Measurements from ENCODE around the gene FOXJ3.

DNA sequence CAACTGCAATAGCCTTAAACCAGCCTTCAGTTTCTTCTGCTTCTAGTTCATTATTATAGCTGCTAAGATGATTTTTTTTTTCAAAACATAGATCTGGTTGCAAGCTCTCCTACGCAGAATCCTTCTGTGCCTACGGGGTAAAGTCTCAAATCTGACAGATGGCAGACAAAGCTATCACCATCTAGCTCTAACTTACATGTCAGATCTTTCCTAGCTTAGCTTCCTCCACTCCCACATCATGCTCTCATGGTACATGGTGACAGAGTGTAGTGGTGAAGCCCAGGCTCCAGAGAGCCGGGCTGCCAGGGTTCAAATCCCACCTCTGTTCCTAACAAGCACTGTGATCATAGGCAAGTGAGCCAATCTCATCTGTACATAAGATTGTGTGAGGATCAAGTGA, 206.1 kb downstream of the FOXJ3 start:
- TF ChIP-seq, protein P1, sequence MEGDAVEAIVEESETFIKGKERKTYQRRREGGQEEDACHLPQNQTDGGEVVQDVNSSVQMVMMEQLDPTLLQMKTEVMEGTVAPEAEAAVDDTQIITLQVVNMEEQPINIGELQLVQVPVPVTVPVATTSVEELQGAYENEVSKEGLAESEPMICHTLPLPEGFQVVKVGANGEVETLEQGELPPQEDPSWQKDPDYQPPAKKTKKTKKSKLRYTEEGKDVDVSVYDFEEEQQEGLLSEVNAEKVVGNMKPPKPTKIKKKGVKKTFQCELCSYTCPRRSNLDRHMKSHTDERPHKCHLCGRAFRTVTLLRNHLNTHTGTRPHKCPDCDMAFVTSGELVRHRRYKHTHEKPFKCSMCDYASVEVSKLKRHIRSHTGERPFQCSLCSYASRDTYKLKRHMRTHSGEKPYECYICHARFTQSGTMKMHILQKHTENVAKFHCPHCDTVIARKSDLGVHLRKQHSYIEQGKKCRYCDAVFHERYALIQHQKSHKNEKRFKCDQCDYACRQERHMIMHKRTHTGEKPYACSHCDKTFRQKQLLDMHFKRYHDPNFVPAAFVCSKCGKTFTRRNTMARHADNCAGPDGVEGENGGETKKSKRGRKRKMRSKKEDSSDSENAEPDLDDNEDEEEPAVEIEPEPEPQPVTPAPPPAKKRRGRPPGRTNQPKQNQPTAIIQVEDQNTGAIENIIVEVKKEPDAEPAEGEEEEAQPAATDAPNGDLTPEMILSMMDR (conservative IDR thresholded peaks at IDR 0.05 in 1 of 2, IDR thresholded peaks at IDR 0.05 in 1 of 2; ENCODE audit: extremely low read depth in 1 of 2, insufficient read depth in 1 of 2, low read depth in 1 of 2, low read length in 2 of 2): no peak
- no peak for TF ChIP-seq EZH2 (IDR thresholded peaks at IDR 0.05; ENCODE audit: borderline replicate concordance, low read length)
